ENCODE measurements around the gene MOXD1. TPM values are rescaled to one million over a fixed set of nuclear protein-coding genes. Genes with fewer than 3 reads are reported as not detected.

The MOXD1 gene
- total and polyA plus RNA-seq, 3 experiments from 2014 or later = 0.25 TPM; not detected in 2

- Mint-ChIP-seq H3K9me3 (no peaks in the 10 kb centered on the region), H3K4me3 (no peak overlapping the region), H3K27ac (no peak overlapping the region), H3K27me3 (peaks cover 4 to 25% of the 10 kb centered on the region in 2 donors), H3K4me1 (no peaks in the 10 kb centered on the region), H3K36me3 (no peaks in the 10 kb centered on the region)
- no peak overlapping the region for H3K4me3 ChIP-seq (ENCODE audit: low read length)
- no peak for DNase-seq
- ChIA-PET CTCF (interaction anchor here (1.5 to 5.4 kb wide), 2 partner anchors 15 to 19 kb away, joined by 4 to 40 read pairs; no protein-coding TSS in a partner anchor), POLR2A (no interaction called here)
- no peak overlapping the region for H3K27ac ChIP-seq (ENCODE audit: low read depth, low read length)
- peaks cover 3% of the 10 kb centered on the region for H3K27me3 ChIP-seq (ENCODE audit: insufficient read depth, low read length, poor library complexity, severe bottlenecking)
- no peaks in the 10 kb centered on the region for H3K4me1 ChIP-seq (ENCODE audit: insufficient read depth, low read length)
- no peaks in the 10 kb centered on the region for H3K9me3 ChIP-seq (ENCODE audit: low read length)
- no peaks in the 10 kb centered on the region for H3K36me3 ChIP-seq (ENCODE audit: insufficient read depth, low read length)
These were observed 102.8 kb downstream of the MOXD1 start for GRCh38 chr6:132298344-132298949.

- ChIA-PET CTCF (interaction anchor here (3.6 kb wide), 1 partner anchor 10 kb away, joined by 31 read pairs; no protein-coding TSS in a partner anchor), POLR2A (no interaction called here)
- Mint-ChIP-seq H3K27me3 (peaks cover 2 to 21% of the 10 kb centered on the region in 2 donors), H3K36me3 (no peaks in the 10 kb centered on the region), H3K4me3 (no peak overlapping the region), H3K27ac (no peak overlapping the region), H3K9me3 (no peaks in the 10 kb centered on the region), H3K4me1 (no peaks in the 10 kb centered on the region)
- no peaks in the 10 kb centered on the region for H3K36me3 ChIP-seq (ENCODE audit: insufficient read depth, low read length)
- no peaks in the 10 kb centered on the region for H3K9me3 ChIP-seq (ENCODE audit: low read length)
- no peak overlapping the region for H3K27ac ChIP-seq (ENCODE audit: low read depth, low read length)
- H3K4me1 ChIP-seq (ENCODE audit: insufficient read depth, low read length) = no peaks in the 10 kb centered on the region
- no peak for DNase-seq
- H3K27me3 ChIP-seq (ENCODE audit: insufficient read depth, low read length, poor library complexity, severe bottlenecking) = peaks cover 4% of the 10 kb centered on the region
- H3K4me3 ChIP-seq (ENCODE audit: low read length) = no peak overlapping the region
These were observed 111.5 kb downstream of the MOXD1 start for GRCh38 chr6:132289756-132290155.

- Histone ChIP-seq H3K27me3 (ENCODE audit: insufficient read depth, low read length, poor library complexity, severe bottlenecking) (no peaks in the 10 kb centered on the region), H3K27ac (ENCODE audit: low read depth, low read length) (no peak overlapping the region), H3K36me3 (ENCODE audit: insufficient read depth, low read length) (no peaks in the 10 kb centered on the region), H3K4me3 (ENCODE audit: low read length) (no peak overlapping the region), H3K9me3 (ENCODE audit: low read length) (no peaks in the 10 kb centered on the region), H3K4me1 (ENCODE audit: insufficient read depth, low read length) (no peaks in the 10 kb centered on the region)
- H3K27me3 Mint-ChIP-seq = peaks cover 0 to 13% of the 10 kb centered on the region in 2 donors
- CTCF ChIA-PET = interaction anchor here (1.2 kb wide), 1 partner anchor 17 kb away, joined by 3 read pairs; no protein-coding TSS in a partner anchor
- H3K4me3 Mint-ChIP-seq = no peak overlapping the region
- H3K36me3 Mint-ChIP-seq = no peaks in the 10 kb centered on the region
- H3K4me1 Mint-ChIP-seq = no peaks in the 10 kb centered on the region
- H3K27ac Mint-ChIP-seq = no peak overlapping the region
- peaks cover 0 to 2% (median 0%) of the 10 kb centered on the region in 5 donors for H3K9me3 Mint-ChIP-seq
- DNase-seq = no peak
- POLR2A ChIA-PET = no interaction called here
These were observed 114.2 kb downstream of the MOXD1 start for GRCh38 chr6:132287101-132287500.

DNA sequence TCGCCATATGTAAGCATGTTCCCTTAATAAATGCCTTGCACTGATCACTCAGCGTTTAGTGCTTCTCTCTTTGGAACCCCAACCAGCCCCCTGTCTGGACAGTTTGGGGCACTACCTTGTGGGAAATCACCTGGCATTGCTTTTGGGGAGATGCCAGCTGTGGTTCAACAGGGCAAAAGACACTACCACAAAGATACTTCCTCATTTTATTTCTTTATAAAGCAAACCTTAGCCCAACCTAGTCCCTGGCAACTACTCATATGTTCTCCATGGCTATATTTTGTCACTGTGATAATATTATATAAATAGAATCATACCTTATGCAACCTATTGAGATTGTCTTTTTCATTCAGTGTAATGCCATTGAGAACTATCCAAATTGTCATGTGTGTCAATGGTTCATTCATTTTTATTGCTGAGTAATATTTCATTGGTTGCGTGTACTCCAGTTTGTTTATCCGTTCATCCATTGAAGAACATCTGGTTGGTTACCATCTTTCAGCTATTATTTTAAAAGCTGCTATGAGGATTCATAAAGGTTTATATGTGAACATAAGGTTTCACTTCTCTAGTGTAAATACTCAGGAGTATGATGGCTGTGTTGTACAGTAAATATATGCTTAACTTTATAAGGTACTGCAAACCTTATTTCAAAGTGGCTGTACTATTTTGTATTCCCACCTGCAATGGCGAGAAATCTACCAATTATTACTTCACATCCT, 114.8 kb downstream of the MOXD1 start:
- Histone ChIP-seq H3K4me1 (ENCODE audit: insufficient read depth, low read length) (no peaks in the 10 kb centered on the region), H3K27me3 (ENCODE audit: insufficient read depth, low read length, poor library complexity, severe bottlenecking) (no peaks in the 10 kb centered on the region), H3K9me3 (ENCODE audit: low read length) (no peaks in the 10 kb centered on the region), H3K36me3 (ENCODE audit: insufficient read depth, low read length) (no peaks in the 10 kb centered on the region), H3K27ac (ENCODE audit: low read depth, low read length) (no peak overlapping the region), H3K4me3 (ENCODE audit: low read length) (no peak overlapping the region)
- Mint-ChIP-seq H3K4me3 (no peak overlapping the region), H3K36me3 (no peaks in the 10 kb centered on the region), H3K9me3 (peaks cover 0 to 2% (median 0%) of the 10 kb centered on the region in 5 donors), H3K27ac (no peak overlapping the region), H3K4me1 (no peaks in the 10 kb centered on the region), H3K27me3 (peaks cover 0 to 20% of the 10 kb centered on the region in 2 donors)
- CTCF ChIA-PET = no interaction called here
- no peak for DNase-seq
- POLR2A ChIA-PET = no interaction called here

- no peaks in the 10 kb centered on the region for H3K36me3 ChIP-seq (ENCODE audit: insufficient read depth, low read length)
- no peaks in the 10 kb centered on the region for H3K9me3 ChIP-seq (ENCODE audit: low read length)
- no peak for DNase-seq
- H3K27me3 Mint-ChIP-seq = peaks cover 0 to 25% of the 10 kb centered on the region in 2 donors
- H3K9me3 Mint-ChIP-seq = peaks cover 0 to 2% (median 0%) of the 10 kb centered on the region in 5 donors
- H3K36me3 Mint-ChIP-seq = no peaks in the 10 kb centered on the region
- H3K4me3 ChIP-seq (ENCODE audit: low read length) = no peak overlapping the region
- ChIA-PET CTCF (no interaction called here), POLR2A (no interaction called here)
- no peak overlapping the region for H3K27ac ChIP-seq (ENCODE audit: low read depth, low read length)
- no peaks in the 10 kb centered on the region for H3K4me1 Mint-ChIP-seq
- no peaks in the 10 kb centered on the region for H3K4me1 ChIP-seq (ENCODE audit: insufficient read depth, low read length)
- no peak overlapping the region for H3K27ac Mint-ChIP-seq
- no peak overlapping the region for H3K4me3 Mint-ChIP-seq
- H3K27me3 ChIP-seq (ENCODE audit: insufficient read depth, low read length, poor library complexity, severe bottlenecking) = no peaks in the 10 kb centered on the region
These were observed 116.1 kb downstream of the MOXD1 start for GRCh38 chr6:132285004-132285780.

DNA sequence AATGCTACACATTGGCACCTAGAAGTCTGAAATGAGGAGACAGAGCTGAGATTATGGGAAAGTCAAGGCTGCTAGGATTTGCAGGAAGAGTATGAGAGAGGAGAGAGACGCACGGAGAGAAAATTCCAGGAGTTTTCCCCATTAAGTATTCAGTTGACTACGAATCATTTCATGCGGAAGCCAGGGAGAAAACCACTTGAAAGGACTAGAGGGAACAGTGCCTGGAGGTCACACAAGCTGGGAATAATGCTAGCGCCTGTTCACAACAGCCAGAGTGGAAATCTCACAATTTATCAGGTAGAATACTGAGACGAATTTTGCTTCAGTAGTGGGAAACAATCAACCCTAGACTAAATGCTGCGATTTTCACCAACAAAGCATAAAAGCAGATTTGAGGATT, 118.6 kb downstream of the MOXD1 start:
- Mint-ChIP-seq H3K9me3 (peaks cover 0 to 2% (median 0%) of the 10 kb centered on the region in 5 donors), H3K36me3 (no peaks in the 10 kb centered on the region), H3K4me3 (no peak overlapping the region), H3K4me1 (peaks cover 0 to 4% (median 0%) of the 10 kb centered on the region in 3 donors), H3K27me3 (peaks cover 0 to 22% of the 10 kb centered on the region in 2 donors), H3K27ac (no peak overlapping the region)
- DNase-seq = no peak
- Histone ChIP-seq H3K27me3 (ENCODE audit: insufficient read depth, low read length, poor library complexity, severe bottlenecking) (no peaks in the 10 kb centered on the region), H3K27ac (ENCODE audit: low read depth, low read length) (no peak overlapping the region), H3K9me3 (ENCODE audit: low read length) (no peaks in the 10 kb centered on the region), H3K36me3 (ENCODE audit: insufficient read depth, low read length) (no peaks in the 10 kb centered on the region), H3K4me3 (ENCODE audit: low read length) (no peak overlapping the region), H3K4me1 (ENCODE audit: insufficient read depth, low read length) (no peaks in the 10 kb centered on the region)
- CTCF ChIA-PET = interaction anchor here (1.4 kb wide), 1 partner anchor 15 kb away, joined by 4 read pairs; no protein-coding TSS in a partner anchor
- POLR2A ChIA-PET = no interaction called here

GRCh38 chr6:132280436-132280835, 120.8 kb downstream of the MOXD1 start:
- H3K9me3 ChIP-seq (ENCODE audit: low read length) = no peaks in the 10 kb centered on the region
- H3K4me1 ChIP-seq (ENCODE audit: insufficient read depth, low read length) = no peaks in the 10 kb centered on the region
- H3K27me3 Mint-ChIP-seq = peaks cover 8 to 32% of the 10 kb centered on the region in 2 donors
- POLR2A ChIA-PET = no interaction called here
- no peaks in the 10 kb centered on the region for H3K27me3 ChIP-seq (ENCODE audit: insufficient read depth, low read length, poor library complexity, severe bottlenecking)
- H3K9me3 Mint-ChIP-seq = peaks cover 0 to 2% (median 0%) of the 10 kb centered on the region in 5 donors
- H3K36me3 ChIP-seq (ENCODE audit: insufficient read depth, low read length) = no peaks in the 10 kb centered on the region
- no peak overlapping the region for H3K4me3 ChIP-seq (ENCODE audit: low read length)
- DNase-seq = no peak
- H3K4me1 Mint-ChIP-seq = peaks cover 0 to 4% (median 0%) of the 10 kb centered on the region in 3 donors
- H3K27ac ChIP-seq (ENCODE audit: low read depth, low read length) = no peak overlapping the region
- H3K36me3 Mint-ChIP-seq = no peaks in the 10 kb centered on the region
- no peak overlapping the region for H3K27ac Mint-ChIP-seq
- H3K4me3 Mint-ChIP-seq = no peak overlapping the region
- CTCF ChIA-PET = interaction anchor here (0.7 to 3.5 kb wide), 40 partner anchors 9 to 1817 kb away, joined by 3 to 83 read pairs (median 3); partner anchors contain the start of gene STX7

All from CD8-positive, alpha-beta memory T cell (primary cell).